ENCODE measurements around the gene CHST1.

The CHST1 gene, protein sequence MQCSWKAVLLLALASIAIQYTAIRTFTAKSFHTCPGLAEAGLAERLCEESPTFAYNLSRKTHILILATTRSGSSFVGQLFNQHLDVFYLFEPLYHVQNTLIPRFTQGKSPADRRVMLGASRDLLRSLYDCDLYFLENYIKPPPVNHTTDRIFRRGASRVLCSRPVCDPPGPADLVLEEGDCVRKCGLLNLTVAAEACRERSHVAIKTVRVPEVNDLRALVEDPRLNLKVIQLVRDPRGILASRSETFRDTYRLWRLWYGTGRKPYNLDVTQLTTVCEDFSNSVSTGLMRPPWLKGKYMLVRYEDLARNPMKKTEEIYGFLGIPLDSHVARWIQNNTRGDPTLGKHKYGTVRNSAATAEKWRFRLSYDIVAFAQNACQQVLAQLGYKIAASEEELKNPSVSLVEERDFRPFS

DNA sequence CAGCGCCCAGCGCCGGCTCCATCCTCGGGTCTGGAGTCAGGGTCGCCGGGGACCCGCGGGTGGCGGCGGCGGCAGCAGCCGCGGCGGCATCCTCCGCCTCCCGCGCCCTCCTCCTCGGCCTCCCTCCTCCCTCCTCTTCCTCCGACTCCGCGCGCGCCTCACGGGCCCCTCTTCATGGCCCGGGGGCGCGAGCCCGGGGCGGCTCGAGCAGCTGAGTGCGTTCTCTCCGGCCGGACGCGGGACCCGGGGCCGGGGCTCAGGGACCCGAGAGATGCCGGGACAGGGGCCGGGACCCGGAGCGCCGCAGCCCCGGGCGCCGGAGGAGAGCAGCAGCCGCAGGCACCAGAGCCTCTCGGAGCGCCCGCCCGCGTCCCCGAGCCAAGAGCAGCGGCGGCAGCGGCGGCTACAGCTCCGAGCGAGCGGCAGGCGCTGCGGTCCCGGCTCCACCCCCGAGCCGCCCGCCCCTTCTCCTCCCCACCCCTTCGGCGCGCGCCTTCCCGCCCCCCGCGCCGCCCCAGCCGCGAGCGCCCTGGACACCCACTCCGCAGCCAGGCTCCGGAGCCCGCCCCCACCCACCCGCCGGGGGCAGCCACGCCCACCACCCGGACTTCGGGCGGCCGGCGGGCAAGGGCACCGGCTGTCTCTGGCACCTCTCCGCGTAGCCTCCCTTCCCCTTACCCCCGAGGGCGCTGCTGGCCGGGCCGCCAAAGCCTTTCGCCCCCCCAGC is at the start of gene CHST1:
TSS of gene CHST1 (minus strand) at position 417 of the 727 bp plus-strand sequence. CDS start 14,699 bp downstream, outside the sequence.
- DNase-seq: peak; percentile 55

DNA sequence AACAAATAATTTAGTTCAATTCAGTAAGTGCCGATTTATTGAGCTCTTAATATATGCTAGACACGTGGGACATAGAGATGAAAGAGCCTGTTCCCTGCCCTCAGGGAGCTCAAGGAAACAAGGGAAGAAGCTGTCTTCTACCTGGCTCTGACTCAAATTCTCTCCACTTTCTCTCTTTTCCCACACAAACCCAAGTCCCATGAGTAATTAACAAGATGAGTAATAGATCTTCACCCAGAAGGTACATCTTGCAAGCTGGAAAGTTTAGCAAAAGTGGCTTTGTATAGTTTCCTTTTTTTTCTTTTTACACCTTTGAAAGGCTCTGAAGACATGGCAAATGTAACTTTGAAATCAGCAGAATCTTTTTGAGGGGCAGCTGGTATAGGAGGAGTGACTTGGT is 48.2 kb upstream of the CHST1 start:
- no peak for DNase-seq

DNA sequence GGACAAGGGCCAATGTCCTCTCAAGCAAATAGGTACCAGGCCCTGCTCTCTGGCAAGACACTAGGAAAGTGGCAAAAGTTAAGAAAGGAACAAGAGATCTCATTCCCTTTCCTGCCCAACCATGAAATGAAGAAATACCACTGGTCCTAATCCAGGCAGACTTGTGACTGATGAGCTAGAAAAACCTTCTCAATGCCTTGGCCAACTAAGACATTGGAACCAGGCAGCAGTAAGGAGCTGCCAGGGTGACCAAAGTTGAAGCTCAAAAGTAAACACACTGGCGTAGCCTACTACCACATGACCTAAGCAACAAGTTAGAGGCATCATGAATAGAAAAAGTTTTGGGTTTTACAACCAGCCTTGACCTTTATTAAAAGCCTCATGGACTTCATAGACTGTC is 45.1 kb upstream of the CHST1 start:
- DNase-seq: no peak

DNA sequence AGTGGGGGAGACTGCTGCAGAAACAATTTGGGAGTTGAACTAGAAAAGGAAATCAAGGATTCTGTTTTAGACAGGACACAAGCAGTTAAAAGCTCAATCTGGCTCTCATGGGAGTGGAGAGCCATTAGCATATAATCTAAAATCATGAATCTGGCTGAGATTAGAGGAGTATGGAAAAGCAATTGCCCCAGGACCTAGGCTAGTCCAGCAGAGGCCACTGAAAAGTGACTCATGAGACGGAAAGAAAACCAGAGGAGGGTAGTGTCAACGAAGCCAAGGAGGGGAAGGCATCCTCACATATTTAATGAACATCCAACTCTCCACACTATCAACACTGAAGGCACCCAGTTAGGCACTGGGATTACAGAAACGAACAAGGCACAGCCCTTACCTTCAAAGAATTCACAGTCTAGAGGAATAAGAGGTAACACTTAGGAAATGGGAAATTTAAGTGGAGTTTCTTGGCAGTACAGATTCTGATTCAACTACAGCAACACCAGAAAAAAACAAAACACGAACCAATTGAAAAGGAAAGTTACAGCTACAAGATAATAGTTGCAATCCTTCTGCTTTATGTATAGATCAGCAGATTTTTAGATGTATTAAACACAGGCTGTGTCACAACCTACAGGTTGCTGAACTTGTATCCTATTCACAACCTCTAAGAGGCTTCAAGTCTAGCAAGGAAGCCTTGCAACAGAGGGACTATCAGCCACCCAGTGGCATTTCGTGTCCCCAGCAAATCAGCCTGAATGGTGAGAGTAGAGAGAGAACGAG is 43.7 kb upstream of the CHST1 start:
- no peak for DNase-seq

DNA sequence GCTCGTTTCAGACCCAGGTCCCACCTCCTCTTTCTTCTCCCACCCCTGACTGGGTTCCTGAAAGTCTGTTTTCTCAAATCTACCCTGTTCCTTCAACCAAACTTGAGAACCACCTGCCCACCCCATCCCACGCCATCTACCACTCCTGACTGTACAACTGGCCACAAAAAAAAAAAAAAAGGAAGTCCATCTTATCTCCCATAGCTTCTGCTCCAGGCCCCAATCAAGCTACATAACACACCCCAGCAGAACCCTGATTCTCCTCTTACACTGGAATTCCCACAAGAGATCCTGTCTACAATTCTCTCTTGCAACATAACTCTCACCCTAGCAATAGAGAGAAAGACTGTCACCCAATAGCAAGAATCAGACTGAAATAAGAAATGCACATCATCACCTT is 39.2 kb upstream of the CHST1 start:
- DNase-seq: no peak

DNA sequence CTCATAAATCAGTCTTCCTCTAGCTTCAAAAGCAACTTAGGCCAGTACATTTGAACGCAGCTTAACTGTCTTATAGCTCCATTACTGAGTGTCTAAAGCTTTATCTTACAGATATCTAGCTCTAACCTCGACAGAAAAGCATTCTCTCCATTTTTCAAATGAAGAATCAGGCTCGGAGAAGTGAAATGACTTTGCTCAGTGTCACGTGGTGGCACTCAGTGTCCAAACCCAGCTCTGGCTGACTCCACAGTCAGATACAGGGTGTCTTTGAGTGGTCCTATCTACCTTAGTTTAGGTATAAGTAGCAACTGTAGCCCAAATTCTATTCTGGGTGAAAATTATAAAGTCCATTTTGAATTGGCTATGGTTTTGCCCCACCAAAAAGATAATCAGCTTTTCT is 38.7 kb upstream of the CHST1 start:
- DNase-seq: no peak

DNA sequence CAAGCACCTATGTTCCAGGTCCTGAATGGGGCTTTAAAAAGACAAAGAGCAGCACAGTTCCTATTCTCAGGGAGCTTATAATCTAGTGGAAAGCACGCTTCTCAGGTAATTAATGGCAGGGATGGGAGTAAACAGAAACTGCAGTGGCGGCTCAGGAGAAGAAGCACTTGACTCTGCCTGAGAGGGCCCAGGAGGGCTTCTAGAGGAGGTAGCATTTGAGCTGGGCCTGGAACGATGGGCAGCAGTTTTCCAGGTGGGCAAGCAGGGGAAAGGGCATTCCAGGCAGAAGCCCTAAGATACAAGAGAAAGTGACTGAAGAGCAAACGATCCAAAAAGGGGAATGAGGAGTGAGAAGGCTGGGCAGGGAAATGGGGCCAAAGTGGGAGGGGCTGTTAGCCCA is 37.1 kb upstream of the CHST1 start:
- DNase-seq: no peak

DNA sequence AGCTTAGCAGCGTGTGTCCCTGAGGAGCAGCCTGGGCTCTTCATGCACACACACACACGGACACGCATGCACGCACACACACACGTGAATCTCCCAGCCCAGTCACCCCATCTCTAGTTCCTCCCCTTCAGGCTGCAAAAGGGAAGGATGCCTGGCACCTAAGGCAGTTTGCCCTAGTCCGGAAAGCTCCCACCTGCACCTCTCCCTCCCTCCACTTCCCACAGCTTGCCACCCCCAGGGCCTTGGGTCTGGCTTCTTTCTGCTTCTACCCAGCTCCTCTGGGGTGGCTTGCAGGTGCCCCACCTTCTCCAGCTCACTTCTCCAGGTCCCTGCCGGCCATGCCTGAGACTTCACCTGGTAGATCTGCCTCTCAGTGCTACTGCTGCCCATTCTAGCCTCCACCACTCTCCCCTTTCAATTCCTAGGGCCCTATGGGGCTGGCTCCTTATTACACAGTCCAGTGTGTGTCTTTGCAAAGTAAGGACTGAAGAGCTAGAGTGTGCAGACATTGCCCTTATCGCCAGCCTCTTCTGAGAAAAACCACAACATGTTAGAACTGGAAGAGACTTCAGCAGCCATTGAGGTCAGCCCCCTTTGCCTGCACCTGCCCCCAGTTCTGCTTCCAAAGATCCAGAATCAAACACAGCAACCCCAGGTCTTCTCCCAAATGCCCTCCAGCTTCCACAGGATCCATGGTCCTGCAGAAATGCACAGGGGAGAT is 33.5 kb upstream of the CHST1 start:
- DNase-seq: no peak

DNA sequence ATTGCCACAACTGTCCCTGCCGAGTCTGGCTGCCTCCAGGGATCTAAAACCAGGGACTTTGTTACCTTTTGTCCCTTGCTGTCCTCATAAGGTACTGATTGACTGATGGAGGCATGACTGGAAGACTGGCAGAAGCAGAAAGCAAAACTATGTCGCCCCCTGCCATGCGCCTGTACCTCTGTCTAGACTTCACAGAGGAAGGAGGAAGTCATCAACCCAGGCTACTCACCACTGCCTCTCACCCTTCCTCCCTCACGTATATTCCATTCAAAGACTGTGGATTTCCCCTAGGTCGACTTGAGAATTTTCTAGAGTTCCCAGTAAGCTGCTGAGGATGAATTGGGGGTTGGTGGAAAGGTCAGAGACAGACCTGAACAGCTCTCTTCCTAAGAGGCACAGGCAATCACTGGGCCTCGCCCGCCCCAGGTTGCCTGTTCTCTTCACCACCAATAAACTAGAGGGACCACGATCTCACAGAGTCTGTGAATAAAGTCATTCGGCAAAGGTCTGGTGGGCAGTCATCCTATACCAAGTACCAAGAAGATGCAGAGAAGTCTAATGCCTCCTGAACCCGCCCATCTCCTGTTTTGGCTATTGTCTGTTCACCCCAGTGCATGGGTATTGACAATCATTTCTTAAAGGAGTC is 27.5 kb upstream of the CHST1 start:
- no peak for DNase-seq

DNA sequence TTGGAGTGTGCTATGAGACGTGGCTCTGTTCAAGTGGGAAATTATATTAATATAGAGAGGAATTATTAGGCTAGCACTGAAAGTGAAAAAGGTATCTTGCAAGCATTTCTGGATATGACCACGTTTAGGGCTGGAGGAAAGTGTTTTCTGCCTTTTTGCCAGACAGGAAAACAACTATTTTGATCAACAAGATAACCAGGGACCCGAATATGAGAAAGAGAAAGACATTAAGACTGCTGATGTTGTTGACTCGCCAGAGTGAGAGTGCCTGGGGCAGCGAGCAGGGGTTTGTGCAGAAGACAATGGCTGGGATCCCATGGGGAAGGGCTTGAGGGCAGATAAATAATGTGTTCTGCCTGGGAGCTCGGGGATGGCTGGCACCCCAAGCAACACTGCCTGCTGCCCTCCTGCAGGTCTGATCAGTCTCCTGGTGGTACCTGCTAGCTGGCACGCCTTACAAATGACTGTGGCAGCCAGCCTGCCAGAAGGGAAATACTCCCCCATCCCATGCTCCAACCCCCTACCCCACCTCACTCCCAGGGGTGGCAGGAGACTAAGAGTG is 23.1 kb upstream of the CHST1 start:
- no peak for DNase-seq

DNA sequence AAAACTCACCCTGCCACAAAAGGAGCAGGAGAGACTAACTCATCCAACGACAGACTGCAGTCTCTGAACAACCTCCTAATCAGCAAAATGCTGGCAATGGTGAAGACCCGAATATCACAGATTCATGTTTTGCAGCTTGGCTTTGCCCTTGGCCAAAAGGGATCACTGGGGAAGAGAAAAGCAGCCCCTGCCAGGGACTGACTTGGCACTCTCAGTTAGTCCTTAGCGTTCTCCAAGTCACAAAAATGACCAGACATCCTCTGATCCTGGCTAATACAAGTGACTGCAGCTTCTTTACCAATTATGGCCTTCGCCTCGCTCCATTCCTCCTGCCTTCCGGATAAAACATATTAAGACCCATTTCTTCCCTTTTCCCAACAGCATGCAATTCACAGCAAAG is 22.4 kb upstream of the CHST1 start:
- no peak for DNase-seq

DNA sequence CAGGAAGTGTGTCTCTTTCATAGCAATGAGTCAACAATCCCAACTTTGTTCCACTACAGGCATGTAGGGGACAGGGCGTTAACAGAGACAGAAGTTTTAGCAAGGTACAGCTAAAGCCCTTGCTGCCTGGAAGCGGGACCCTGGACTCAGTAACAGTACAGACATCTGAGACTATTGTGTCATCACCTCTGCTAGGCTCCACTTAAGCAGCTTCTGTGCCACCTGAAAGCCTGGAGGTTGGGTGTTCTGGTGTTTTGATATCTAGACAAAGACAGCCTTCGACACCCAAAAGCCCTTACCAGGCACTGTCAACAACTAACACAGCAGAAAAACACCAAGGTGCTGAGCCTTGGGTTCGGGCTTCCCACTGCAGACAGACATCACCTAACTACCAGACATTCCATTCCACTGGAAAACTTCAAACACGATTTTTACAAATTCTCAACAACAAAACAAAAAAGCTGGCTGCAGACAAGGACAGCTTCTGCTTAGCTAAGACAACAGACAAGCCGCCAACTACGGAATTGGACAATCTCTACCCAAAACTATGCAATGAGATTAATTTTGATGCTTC is 20.6 kb upstream of the CHST1 start:
- DNase-seq: no peak

DNA sequence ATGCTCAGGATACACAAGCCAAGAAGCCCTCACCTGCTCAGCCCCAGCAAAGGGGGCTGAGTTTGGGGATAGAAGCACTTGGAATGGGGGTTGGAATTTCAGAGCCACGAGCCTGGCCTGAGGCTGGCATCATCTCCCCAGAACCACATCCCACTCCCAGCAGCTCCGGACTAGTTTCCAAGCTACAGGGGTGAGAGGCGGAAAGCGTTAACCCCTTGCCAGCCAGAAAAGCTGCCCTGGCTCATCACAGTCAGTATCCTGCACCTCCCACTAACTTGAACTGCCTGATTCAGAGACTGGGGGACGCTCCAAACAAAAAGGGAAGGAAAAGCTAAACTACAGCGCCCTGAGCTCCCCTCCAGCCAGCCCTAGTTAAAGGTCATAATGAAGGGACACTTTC is 19.0 kb upstream of the CHST1 start:
- no peak for DNase-seq

DNA sequence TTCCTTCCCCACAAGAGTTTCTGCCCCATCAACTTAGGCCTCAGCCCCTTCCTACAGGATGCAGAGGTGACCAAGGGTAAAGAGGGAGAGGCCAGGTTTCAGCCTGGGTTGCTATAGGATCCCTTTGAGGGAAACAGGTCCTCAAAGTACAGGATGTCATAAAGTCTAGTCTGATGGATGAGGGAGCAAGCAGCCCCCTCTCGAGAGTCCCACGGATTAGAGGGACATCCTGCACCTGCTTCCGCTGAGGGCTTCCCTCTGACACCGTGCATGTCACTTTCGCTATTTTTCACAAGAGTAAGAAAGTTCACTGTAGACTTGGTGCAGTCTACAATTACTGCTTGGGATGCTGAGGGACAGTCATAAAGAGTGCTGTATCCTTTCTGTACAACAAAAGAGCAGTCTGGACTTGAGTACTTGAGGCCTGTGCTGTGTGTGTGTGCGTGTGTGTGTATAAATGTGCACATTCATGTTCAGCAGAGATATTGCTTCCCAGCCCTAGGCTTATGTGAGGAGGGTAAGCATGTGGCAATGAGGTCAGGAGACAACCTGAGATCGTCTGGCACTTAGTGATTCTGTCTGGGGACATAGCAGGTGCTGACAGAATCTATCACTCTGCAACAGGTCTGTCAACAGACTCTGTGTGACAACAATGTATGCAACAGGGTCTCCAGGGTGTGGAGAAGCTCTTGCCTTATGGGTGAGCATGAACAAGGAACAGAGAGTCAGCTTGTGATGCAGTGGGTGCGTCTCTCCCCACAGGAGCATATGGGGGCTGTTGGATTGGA is 18.0 kb upstream of the CHST1 start:
- DNase-seq: no peak

DNA sequence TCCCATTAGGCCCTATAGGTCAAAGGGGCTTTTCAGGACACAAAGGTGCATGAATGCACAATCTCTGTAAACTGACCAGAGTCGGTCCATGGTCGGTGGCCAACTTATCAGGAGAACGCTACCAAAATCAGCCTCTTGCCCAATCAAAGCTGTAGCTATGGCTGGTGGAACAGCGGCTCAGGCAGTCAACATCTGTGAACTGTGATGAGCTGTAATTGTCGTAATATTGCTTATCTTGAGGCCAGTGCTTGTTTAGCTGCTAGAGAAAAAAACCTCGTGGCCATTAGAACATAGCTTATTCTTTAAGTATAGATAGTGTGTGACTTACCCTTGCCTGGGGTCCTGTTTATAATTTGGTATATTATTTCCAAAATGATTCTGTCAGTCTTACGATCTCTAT is 14.4 kb upstream of the CHST1 start:
- no peak for DNase-seq

DNA sequence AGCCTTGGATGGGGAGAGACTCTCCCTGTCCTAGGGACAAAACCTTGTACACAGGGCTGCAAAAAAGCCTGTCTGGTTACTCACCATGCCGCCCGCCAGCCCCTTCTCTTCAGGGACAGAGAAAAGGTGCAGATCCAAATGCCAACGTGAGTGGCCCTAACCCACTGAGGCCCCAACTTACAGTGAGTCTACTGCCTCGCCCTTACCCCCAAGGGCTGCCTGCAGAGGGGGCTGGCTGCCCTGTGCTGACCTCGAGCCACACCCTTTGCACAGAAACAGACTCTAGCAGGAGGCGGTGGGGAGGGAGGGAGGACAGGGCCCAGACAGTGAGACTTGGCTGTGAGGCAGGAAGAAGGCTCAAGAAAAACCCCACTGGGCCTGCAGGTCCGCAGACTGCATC is 13.6 kb upstream of the CHST1 start:
- DNase-seq: no peak

DNA sequence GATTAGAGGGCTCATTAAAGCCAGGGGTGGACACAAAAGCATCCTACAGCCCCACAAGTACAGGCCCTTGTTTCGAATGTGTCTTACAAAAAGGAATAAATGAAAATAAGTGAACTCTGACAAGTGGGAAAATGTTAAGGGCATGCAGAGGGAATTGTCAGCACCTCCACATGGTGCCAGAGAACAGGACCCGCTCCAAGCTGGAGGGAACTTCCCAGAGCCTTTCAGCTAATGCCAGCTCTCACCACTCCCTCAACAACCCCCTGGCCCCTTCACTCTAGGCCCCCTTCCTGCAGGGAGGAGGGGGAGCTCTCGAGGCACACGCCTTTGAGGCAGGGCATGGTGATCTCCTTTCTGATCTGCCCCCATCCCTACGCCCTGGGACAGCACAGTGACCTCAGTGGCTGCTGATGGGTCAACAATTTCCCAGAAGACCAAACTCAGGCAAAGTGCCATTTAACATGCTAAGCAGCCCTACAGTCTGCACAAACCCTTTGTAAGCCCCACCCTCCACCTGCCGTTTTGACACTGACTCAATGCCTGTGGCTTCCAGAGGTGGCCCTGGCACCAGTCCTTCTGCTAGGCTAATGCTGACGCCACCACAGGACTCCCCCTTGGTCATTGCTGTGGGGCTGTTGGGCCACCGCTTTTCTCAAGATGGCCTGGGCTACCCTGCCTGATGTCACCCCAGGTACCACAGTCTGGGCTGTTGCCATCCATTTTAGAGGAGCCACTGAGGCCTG is 12.5 kb upstream of the CHST1 start:
- no peak for DNase-seq

DNA sequence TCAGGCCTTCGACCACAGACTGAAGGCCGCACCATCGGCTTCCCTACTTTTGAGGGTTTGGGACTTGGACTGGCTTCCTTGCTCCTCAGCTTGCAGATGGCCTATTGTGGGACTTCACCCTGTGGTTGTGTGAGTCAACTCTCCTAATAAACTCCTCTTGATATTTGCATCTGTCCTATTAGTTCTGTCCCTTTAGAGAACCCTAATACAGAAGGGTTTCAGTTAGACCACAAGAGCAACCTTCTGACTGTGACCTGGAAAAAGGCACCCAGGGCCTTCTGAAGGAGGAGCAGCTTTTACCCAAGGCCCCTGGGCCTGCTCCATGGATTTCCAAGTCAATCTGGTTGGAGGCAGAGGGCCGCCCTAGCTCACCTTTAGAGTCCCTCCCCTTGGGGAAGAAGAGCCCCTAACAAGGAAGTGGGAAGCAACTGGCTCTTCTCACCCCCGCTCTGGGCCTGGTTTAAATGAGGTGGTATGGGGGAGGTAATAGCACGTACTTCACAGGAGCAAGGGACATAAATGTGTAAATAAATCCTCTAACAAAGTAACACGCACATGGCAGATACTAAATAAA is 11.2 kb upstream of the CHST1 start:
- no peak for DNase-seq

DNA sequence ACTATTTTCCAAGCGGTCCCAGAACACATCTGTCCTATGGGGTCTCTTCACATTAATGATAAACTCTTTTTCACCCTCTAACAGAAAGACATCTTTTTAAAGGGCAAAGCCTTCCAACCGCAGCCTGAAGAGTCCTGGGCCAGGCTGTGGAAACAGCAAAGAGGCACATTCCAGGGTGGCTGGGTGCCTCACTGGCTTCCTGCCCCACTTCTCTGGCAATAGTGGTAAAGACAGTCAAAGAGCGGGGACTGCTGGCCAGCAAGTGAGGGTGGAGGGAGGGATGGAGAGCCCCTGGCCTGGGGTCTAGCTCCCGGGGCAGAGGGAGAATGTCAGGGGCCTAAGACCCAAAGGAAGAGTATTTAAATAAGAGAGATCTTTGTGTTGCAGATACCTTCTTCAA is 10.2 kb upstream of the CHST1 start:
- no peak for DNase-seq

Data from NCI-H1105 (cell line).